GM23338 (cell line): ENCODE data around the gene BTBD9. TPM values are rescaled to one million over a fixed set of nuclear protein-coding genes. Genes with fewer than 3 reads are reported as not detected.

Experiments
- ATAC-seq: fragments of 200-7000 bp; cut with Tn5 transposase; 3 replicates; pipeline ENCODE4 v1.9.1; 2020
- DNase-seq: peaks from one replicate; pipeline ENCODE4 v3.0.0-alpha.2; 2015; ENCODE audit warnings: low spot score
- H2AFZ ChIP-seq: fragments of 200-600 bp; sonication (generic); 2 replicates; pipeline ENCODE4 v1.8.0; 2016; ENCODE audit warnings: antibody characterized with exemption, mild to moderate bottlenecking, moderate library complexity
- H3F3A ChIP-seq: fragments of 200-600 bp; sonication (generic); replicated peaks from 2 replicates; pipeline ENCODE4 v1.8.0; 2017; ENCODE audit warnings: antibody characterized with exemption, mixed run types, low read depth
- H3K27ac ChIP-seq: fragments of 200-600 bp; sonication (generic); 2 replicates; pipeline ENCODE4 v1.6.1; 2016; ENCODE audit warnings: low read depth
- H3K27me3 ChIP-seq: fragments of 200-600 bp; sonication (generic); 2 replicates; pipeline ENCODE4 v1.8.0; 2016; ENCODE audit warnings: mild to moderate bottlenecking, mixed run types, moderate library complexity; ENCODE audit not compliant: insufficient read depth
- H3K36me3 ChIP-seq: fragments of 200-600 bp; sonication (generic); 2 replicates; pipeline ENCODE4 v1.8.0; 2016; ENCODE audit warnings: mild to moderate bottlenecking; ENCODE audit not compliant: insufficient read depth
- H3K4me1 ChIP-seq: fragments of 200-600 bp; sonication (generic); 2 replicates; pipeline ENCODE4 v1.8.0; 2016; ENCODE audit warnings: mild to moderate bottlenecking, moderate library complexity; ENCODE audit not compliant: insufficient read depth
- H3K4me2 ChIP-seq: fragments of 200-600 bp; sonication (generic); 2 replicates; pipeline ENCODE4 v1.7.1; 2017; ENCODE audit warnings: mixed run types
- H3K4me3 ChIP-seq: fragments of 200-600 bp; sonication (generic); 2 replicates; pipeline ENCODE4 v1.6.1; 2016; ENCODE audit warnings: mixed run types
- H3K79me2 ChIP-seq: fragments of 200-600 bp; sonication (generic); replicated peaks from 2 replicates; pipeline ENCODE4 v1.8.0; 2017; ENCODE audit warnings: mild to moderate bottlenecking; ENCODE audit not compliant: insufficient read depth
- H3K9me2 ChIP-seq: fragments of 200-600 bp; sonication (generic); 2 replicates; pipeline ENCODE4 v1.8.0; 2017; ENCODE audit not compliant: insufficient read depth
- H4K20me1 ChIP-seq: fragments of 200-600 bp; sonication (generic); replicated peaks from 2 replicates; pipeline ENCODE4 v1.8.0; 2017; ENCODE audit warnings: mild to moderate bottlenecking; ENCODE audit not compliant: insufficient read depth
- H3K27ac Mint-ChIP-seq: 2 replicates; pipeline ENCODE4 v1.8.0; 2020; ENCODE audit warnings: inconsistent platforms, mild to moderate bottlenecking, moderate library complexity, mixed read lengths
- H3K27me3 Mint-ChIP-seq: 3 replicates; pipeline ENCODE4 v1.8.0; 2022; ENCODE audit warnings: low read depth, mild to moderate bottlenecking, moderate library complexity, mixed read lengths, inconsistent platforms; ENCODE audit not compliant: insufficient read depth, poor library complexity
- H3K36me3 Mint-ChIP-seq: 3 replicates; pipeline ENCODE4 v1.8.0; 2021; ENCODE audit warnings: low read depth, mild to moderate bottlenecking, inconsistent platforms, moderate library complexity, mixed read lengths
- H3K4me1 Mint-ChIP-seq: 3 replicates; pipeline ENCODE4 v1.8.0; 2020; ENCODE audit warnings: mild to moderate bottlenecking, inconsistent platforms, mixed read lengths
- H3K4me3 Mint-ChIP-seq: 3 replicates; pipeline ENCODE4 v1.8.0; 2021; ENCODE audit warnings: moderate library complexity, mild to moderate bottlenecking, inconsistent platforms, mixed read lengths
- H3K9me3 Mint-ChIP-seq: 3 replicates; pipeline ENCODE4 v1.8.0; 2020; ENCODE audit warnings: moderate library complexity, mild to moderate bottlenecking, inconsistent platforms, mixed read lengths
- CREB1 ChIP-seq: fragments of 250-450 bp; sonication (Bioruptor Pico); IDR thresholded peaks from 2 replicates; pipeline ENCODE4 v1.5.0; 2020; ENCODE audit warnings: low read depth, mild to moderate bottlenecking, moderate library complexity
- EZH2 ChIP-seq: fragments of 200-600 bp; sonication (generic); IDR thresholded peaks from one replicate; pipeline ENCODE4 v1.8.0; 2017; ENCODE audit warnings: antibody characterized with exemption, mild to moderate bottlenecking, low read depth; ENCODE audit not compliant: unreplicated experiment
- JUNB ChIP-seq: IDR thresholded peaks from one replicate; pipeline ENCODE4 v1.6.1; 2016; ENCODE audit warnings: antibody characterized with exemption; ENCODE audit not compliant: unreplicated experiment
- NANOG ChIP-seq: IDR thresholded peaks from 2 replicates; pipeline ENCODE4 v1.6.1; 2016; ENCODE audit warnings: antibody characterized with exemption, borderline replicate concordance
- STAT1 ChIP-seq: IDR thresholded peaks from one replicate; pipeline ENCODE4 v1.6.1; 2016; ENCODE audit warnings: antibody characterized with exemption; ENCODE audit not compliant: unreplicated experiment
- ZNF114 ChIP-seq: fragments of 250-450 bp; sonication (Bioruptor Pico); IDR thresholded peaks from 2 replicates; pipeline ENCODE4 v1.5.0; 2020; ENCODE audit warnings: mild to moderate bottlenecking, moderate library complexity
- ZNF331 ChIP-seq: fragments of 250-450 bp; sonication (Bioruptor Pico); IDR thresholded peaks from 2 replicates; pipeline ENCODE4 v1.5.0; 2020; ENCODE audit warnings: low read depth, mild to moderate bottlenecking, moderate library complexity
- ZNF462 ChIP-seq: fragments of 250-450 bp; sonication (Bioruptor Pico); IDR thresholded peaks from 2 replicates; pipeline ENCODE4 v1.5.0; 2020; ENCODE audit warnings: mild to moderate bottlenecking, moderate library complexity
- polyA plus RNA-seq: library from polyadenylated mRNA; unstranded; fragments of >200 nt; fragmentation: Nextera tagmentation; extraction: Ambion mirVana; gene quantifications from 2 replicates; pipeline ENCODE4 v1.2.1, GENCODE V29; 2016
- total RNA-seq: library from RNA; depleted of rRNA; stranded (reverse); fragments of >200 nt; shearing (Covaris generic); gene quantifications from 2 replicates; pipeline ENCODE4 v1.2.3, GENCODE V29; 2014

Gene BTBD9
- total and polyA plus RNA-seq, 2 experiments from 2014 or later: 4.2 to 5.3 TPM

GRCh38 chr6:38400764-38401163 is 239.0 kb downstream of the BTBD9 start:
- peaks cover 1% of the 10 kb centered on the region; the same call in 1 of the 2 replicates for H3K4me1 ChIP-seq
- H3K27ac ChIP-seq: no peak overlapping the region
- H3F3A ChIP-seq: no peaks in the 10 kb centered on the region
- H4K20me1 ChIP-seq: no peaks in the 10 kb centered on the region
- Mint-ChIP-seq H3K9me3 (no peaks in the 10 kb centered on the region), H3K27me3 (no peaks in the 10 kb centered on the region), H3K4me1 (peaks cover 14% of the 10 kb centered on the region; the same call in 2 of the 3 replicates), H3K4me3 (no peak overlapping the region), H3K27ac (no peak overlapping the region), H3K36me3 (no peaks in the 10 kb centered on the region)
- ATAC-seq (no peak), DNase-seq (no peak)
- H3K36me3 ChIP-seq: no peaks in the 10 kb centered on the region
- H3K79me2 ChIP-seq: no peaks in the 10 kb centered on the region
- H2AFZ ChIP-seq: no peak overlapping the region
- H3K9me2 ChIP-seq: no peaks in the 10 kb centered on the region
- no peak overlapping the region for H3K4me3 ChIP-seq
- no peak overlapping the region for H3K4me2 ChIP-seq
- TF ChIP-seq ZNF462 (CRISPR knock-in tag): no peak
- TF ChIP-seq NANOG: no peak
- TF ChIP-seq JUNB: no peak
- TF ChIP-seq STAT1: no peak
- TF ChIP-seq CREB1 (CRISPR knock-in tag): no peak
- TF ChIP-seq EZH2: no peak
- TF ChIP-seq ZNF331: no peak
- no peak for TF ChIP-seq ZNF114 (CRISPR knock-in tag)
- H3K27me3 ChIP-seq: no peaks in the 10 kb centered on the region
